Sigmoid colon (tissue), 4 donors: ENCODE results near the gene CTDP1.

ENCODE experiments used
- CTCF ChIP-seq, 4 experiments: fragments of 450-650 bp in 3 of 4; fragments of 200-600 bp in 1 of 4; IDR thresholded peaks; one replicate each; pipeline ENCODE4 v1.5.1; 2016 to 2019; ENCODE audit warnings: antibody characterized with exemption in 4 of 4, mild to moderate bottlenecking in 3 of 4, moderate library complexity in 2 of 4
- POLR2AphosphoS5 ChIP-seq, 4 donors: sonication (generic); formaldehyde crosslinking; IDR thresholded peaks; one replicate each; pipeline ENCODE4 v1.6.1; 2017; ENCODE audit warnings: antibody characterized with exemption in 4 of 4

- TF ChIP-seq CTCF (IDR thresholded peaks at IDR 0.05) (no peak), POLR2AphosphoS5 (IDR thresholded peaks at IDR 0.05) (no peak)
Measured at GRCh38 chr18:79717555-79718074, 38.0 kb downstream of the CTDP1 start.
